Adrenal gland (tissue), 12 donors: Measurements from ENCODE around the gene GFM1. TPM values are rescaled to one million over a fixed set of nuclear protein-coding genes. Genes with fewer than 3 reads are reported as not detected.
A peak's percentile ranks its signal among the peaks of the same experiment; 100 is the strongest.

Experiments
- DNase-seq, 7 donors: peaks; one replicate each; pipeline ENCODE4 v3.0.0-alpha.2; 2019 to 2020
- H3K27ac ChIP-seq, 5 donors: fragments of 200-600 bp; sonication (generic) in 4 of 5; 1 replicate in 3 of 5; 2 replicates in 2 of 5; pipeline versions ENCODE4 v1.5.1 to v1.8.0; 2016 to 2020; ENCODE audit warnings: mild to moderate bottlenecking in 1 of 5
- H3K27me3 ChIP-seq: fragments of 200-600 bp; 2 replicates; pipeline ENCODE4 v1.8.0; 2021
- H3K36me3 ChIP-seq, 2 donors: fragments of 200-600 bp; replicated peaks in 1 of 2; 1 replicate in 1 of 2; 2 replicates in 1 of 2; pipeline versions ENCODE4 v1.5.1 to v1.8.0; 2018 to 2022
- H3K4me1 ChIP-seq, 2 donors: fragments of 200-600 bp; replicated peaks in 1 of 2; 1 replicate in 1 of 2; 2 replicates in 1 of 2; pipeline versions ENCODE4 v1.5.1 to v1.8.0; 2018 to 2021
- H3K4me3 ChIP-seq, 4 donors: fragments of 200-600 bp; sonication (generic) in 3 of 4; one replicate each; pipeline ENCODE4 v1.5.1; 2016 to 2018
- H3K9me3 ChIP-seq, 3 donors: fragments of 200-600 bp; sonication (generic) in 1 of 3; replicated peaks in 1 of 3; 1 replicate in 2 of 3; 2 replicates in 1 of 3; pipeline versions ENCODE4 v1.5.1 to v1.8.0; 2016 to 2021
- POLR2A ChIP-seq, 2 donors: fragments of 450-650 bp; IDR thresholded peaks; one replicate each; pipeline ENCODE4 v1.6.1; 2017; ENCODE audit warnings: antibody characterized with exemption in 2 of 2, mild to moderate bottlenecking in 2 of 2, moderate library complexity in 1 of 2
- WGBS, 4 donors: extraction: QIAGEN DNeasy Blood & Tissue Kit in 2 of 4; methylation state at CpG; one replicate each; pipeline versions ENCODE4 v1.1.5 to v1.1.7; 2013 to 2017; 5-methylcytosine and 5-hydroxymethylcytosine counted together
- intact Hi-C, 2 donors: fragments of 100-400 bp; cut with DNase I; formaldehyde crosslinking; loops; one replicate each; pipeline versions ENCODE4 v1.14.1 to v1.15.0; 2022 to 2023
- polyA plus RNA-seq, 3 donors: library from polyadenylated mRNA; stranded (reverse); fragments of 200-250 nt in 2 of 3; fragments of 350-450 nt in 1 of 3; fragmentation: Illumina TruSeq in 1 of 3; extraction: RNeasy Lipid Tissue Mini Kit (QIAGEN cat#74804) in 1 of 3; gene quantifications; one replicate each; pipeline ENCODE4 v1.2.3, GENCODE V29; 2013 to 2014
- total RNA-seq, 9 donors: library from RNA; depleted of rRNA in 4 of 9; stranded (reverse); fragments of >200 nt in 4 of 9; fragments of 120-200 nt in 1 of 9; fragmentation: NEBNext Ultra II Directional in 1 of 9; extraction: Animal tissue kit (Norgen Biotek cat#: 25700) in 1 of 9; gene quantifications; one replicate each; pipeline versions ENCODE4 v1.1.0 to v1.2.4, GENCODE V29; 2013 to 2023
- TF ChIP-seq, protein P1 (sequence below), 6 experiments: fragments of 450-650 bp in 4 of 6; fragments of 200-600 bp in 2 of 6; sonication (generic) in 1 of 6; IDR thresholded peaks; 1 replicate in 5 of 6; 2 replicates in 1 of 6; pipeline versions ENCODE4 v1.5.1 to v1.8.0; 2016 to 2021; ENCODE audit warnings: antibody characterized with exemption in 6 of 6, mild to moderate bottlenecking in 2 of 6, moderate library complexity in 1 of 6
- donor health status: healthy with polysubstance abuse.
- donor health status: Bipolar disorder and iron deficiency.
- donor health status: DM: yes; HTN: yes; CAD: no.
- donor health status: DM: no; HTN: no; CAD: no.
- donor health status: DM: no; HTN: no; CAD: no.
- donor health status: DM: yes; HTN: yes; CAD: no.

The GFM1 gene
- total and polyA plus RNA-seq, 12 donors, result 7.3 to 112 (median 56.3) TPM

- 54 to 60% (median 59%) methylated on average over 2 of the region's 2 CpGs for WGBS, 4 donors
- intact Hi-C loops, result no loop called here
Observed at GRCh38 chr3:158696618-158697017, 52.3 kb downstream of the GFM1 start.

GRCh38 chr3:158700559-158700958 lies 56.2 kb downstream of the GFM1 start:
- H3K27ac ChIP-seq, result peak overlapping the region in 2 of 5 donors; percentile 23 to 59
- intact Hi-C loops, result no loop called here
- TF ChIP-seq, protein P1, sequence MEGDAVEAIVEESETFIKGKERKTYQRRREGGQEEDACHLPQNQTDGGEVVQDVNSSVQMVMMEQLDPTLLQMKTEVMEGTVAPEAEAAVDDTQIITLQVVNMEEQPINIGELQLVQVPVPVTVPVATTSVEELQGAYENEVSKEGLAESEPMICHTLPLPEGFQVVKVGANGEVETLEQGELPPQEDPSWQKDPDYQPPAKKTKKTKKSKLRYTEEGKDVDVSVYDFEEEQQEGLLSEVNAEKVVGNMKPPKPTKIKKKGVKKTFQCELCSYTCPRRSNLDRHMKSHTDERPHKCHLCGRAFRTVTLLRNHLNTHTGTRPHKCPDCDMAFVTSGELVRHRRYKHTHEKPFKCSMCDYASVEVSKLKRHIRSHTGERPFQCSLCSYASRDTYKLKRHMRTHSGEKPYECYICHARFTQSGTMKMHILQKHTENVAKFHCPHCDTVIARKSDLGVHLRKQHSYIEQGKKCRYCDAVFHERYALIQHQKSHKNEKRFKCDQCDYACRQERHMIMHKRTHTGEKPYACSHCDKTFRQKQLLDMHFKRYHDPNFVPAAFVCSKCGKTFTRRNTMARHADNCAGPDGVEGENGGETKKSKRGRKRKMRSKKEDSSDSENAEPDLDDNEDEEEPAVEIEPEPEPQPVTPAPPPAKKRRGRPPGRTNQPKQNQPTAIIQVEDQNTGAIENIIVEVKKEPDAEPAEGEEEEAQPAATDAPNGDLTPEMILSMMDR (IDR thresholded peaks at IDR 0.05), result no peak
- TF ChIP-seq POLR2A (IDR thresholded peaks at IDR 0.05), result no peak

More at GRCh38 chr3:158696618-158697017, 52.3 kb downstream of the GFM1 start:
- Histone ChIP-seq H3K27me3 (no peaks in the 10 kb centered on the region), H3K27ac (no peak overlapping the region), H3K4me3 (no peak overlapping the region), H3K4me1 (peaks cover 9 to 16% of the 10 kb centered on the region in 2 donors), H3K36me3 (peaks cover 0 to 6% of the 10 kb centered on the region in 2 donors), H3K9me3 (no peaks in the 10 kb centered on the region)
- DNase-seq, result no peak
- no peak for TF ChIP-seq POLR2A (IDR thresholded peaks at IDR 0.05)
- TF ChIP-seq, protein P1 (IDR thresholded peaks at IDR 0.05), result no peak

GRCh38 chr3:158701420-158702065 lies 57.2 kb downstream of the GFM1 start:
- TF ChIP-seq POLR2A (IDR thresholded peaks at IDR 0.05), result no peak
- TF ChIP-seq, protein P1 (IDR thresholded peaks at IDR 0.05), result no peak
- 69 to 80% (median 75%) methylated on average over 4 of the region's 4 CpGs for WGBS, 4 donors
- intact Hi-C loops, result no loop called here
- no peaks in the 10 kb centered on the region for H3K27me3 ChIP-seq
- H3K4me1 ChIP-seq, result peaks cover 9 to 22% of the 10 kb centered on the region in 2 donors
- no peaks in the 10 kb centered on the region for H3K9me3 ChIP-seq
- H3K27ac ChIP-seq, result peak overlapping the region in 1 of 5 donors; percentile 59
- peaks cover 0 to 6% of the 10 kb centered on the region in 2 donors for H3K36me3 ChIP-seq
- DNase-seq, result no peak
- no peak overlapping the region for H3K4me3 ChIP-seq

More at GRCh38 chr3:158700559-158700958, 56.2 kb downstream of the GFM1 start:
- H3K9me3 ChIP-seq, result no peaks in the 10 kb centered on the region
- H3K27me3 ChIP-seq, result no peaks in the 10 kb centered on the region
- peaks cover 9 to 22% of the 10 kb centered on the region in 2 donors for H3K4me1 ChIP-seq
- H3K4me3 ChIP-seq, result no peak overlapping the region
- peaks cover 0 to 6% of the 10 kb centered on the region in 2 donors for H3K36me3 ChIP-seq
- DNase-seq, result peak in 6 of 7 donors; percentile 51 to 73 (median 67)

DNA sequence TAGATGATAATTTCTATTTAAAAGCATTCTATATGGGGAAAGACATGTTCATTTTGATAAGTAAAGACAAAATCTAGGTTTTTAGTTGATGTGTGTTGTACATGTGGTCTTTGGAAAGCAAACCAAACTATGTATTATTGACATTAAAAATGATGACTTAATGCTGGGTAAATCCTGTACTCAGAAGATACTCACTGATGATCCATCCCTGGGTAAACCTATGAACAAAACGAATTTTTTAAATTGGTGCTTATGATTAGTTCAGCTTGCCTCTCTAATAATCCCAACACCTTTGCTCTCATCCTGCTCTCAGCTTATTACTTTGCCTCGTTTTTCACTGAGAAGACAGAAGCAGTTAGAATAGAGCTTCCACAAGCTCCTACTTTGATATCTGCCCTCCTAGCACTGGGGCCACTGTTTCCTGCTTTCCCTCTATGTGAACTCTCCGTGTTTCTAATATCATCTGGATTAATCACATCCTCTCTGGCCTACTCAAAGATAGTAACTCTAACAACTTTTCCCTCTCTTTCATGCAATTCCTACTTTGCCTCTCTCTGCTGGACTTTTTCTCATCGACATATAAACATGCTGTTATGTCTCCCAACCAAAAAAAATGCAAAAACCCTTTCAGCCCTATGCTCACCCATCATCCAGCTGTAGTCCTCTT lies 58.6 kb downstream of the GFM1 start:
- peaks cover 0 to 4% of the 10 kb centered on the region in 2 donors for H3K36me3 ChIP-seq
- H3K4me3 ChIP-seq, result no peak overlapping the region
- H3K9me3 ChIP-seq, result no peaks in the 10 kb centered on the region
- 69 to 83% (median 74%) methylated on average over 4 of the region's 4 CpGs for WGBS, 4 donors
- no peaks in the 10 kb centered on the region for H3K27me3 ChIP-seq
- intact Hi-C loops, result no loop called here
- TF ChIP-seq, protein P1 (IDR thresholded peaks at IDR 0.05), result no peak
- TF ChIP-seq POLR2A (IDR thresholded peaks at IDR 0.05), result no peak
- peaks cover 9 to 22% of the 10 kb centered on the region in 2 donors for H3K4me1 ChIP-seq
- DNase-seq, result no peak
- H3K27ac ChIP-seq, result peak overlapping the region in 2 of 5 donors; percentile 46 to 53
